ENCODE data around the gene BAMBI. TPM values are rescaled to one million over a fixed set of nuclear protein-coding genes. Genes with fewer than 3 reads are reported as not detected.
A peak's percentile ranks its signal among the peaks of the same experiment; 100 is the strongest.

Gene BAMBI
- total and polyA plus RNA-seq, 7 donors: 0.44 to 2.9 (median 0.99) TPM

- 57 to 62% (median 61%) methylated on average over 6 of the region's 6 CpGs for WGBS, 3 donors
Measured at GRCh38 chr10:28664369-28664740, 13.0 kb upstream of the BAMBI start.

GRCh38 chr10:28666751-28667467 is 10.4 kb upstream of the BAMBI start:
- Histone ChIP-seq H3K36me3 (ENCODE audit: insufficient read depth in 1 of 2, low read depth in 1 of 2) (no peaks in the 10 kb centered on the region), H3K27me3 (ENCODE audit: insufficient read depth in 3 of 3, low read length in 2 of 3) (peaks cover 2 to 44% (median 5%) of the 10 kb centered on the region in 3 donors)
- intact Hi-C loops (cut with DNase I): no loop called here

More at GRCh38 chr10:28664369-28664740, 13.0 kb upstream of the BAMBI start:
- ATAC-seq (no peak), DNase-seq (no peak)
- Histone ChIP-seq H3K27me3 (ENCODE audit: insufficient read depth in 3 of 3, low read length in 2 of 3) (peaks cover 2 to 28% (median 3%) of the 10 kb centered on the region in 3 donors), H3K9me3 (no peaks in the 10 kb centered on the region), H3K4me1 (peaks cover 9% of the 10 kb centered on the region), H3K36me3 (ENCODE audit: insufficient read depth in 1 of 2, low read depth in 1 of 2) (no peaks in the 10 kb centered on the region), H3K4me3 (no peak overlapping the region), H3K27ac (no peak overlapping the region)
- intact Hi-C loops (cut with DNase I): loop anchor here (1.0 to 5.0 kb wide), 4 partner anchors 326 to 640 kb away; no protein-coding TSS in a partner anchor
- no peak for TF ChIP-seq CTCF (IDR thresholded peaks at IDR 0.05)

GRCh38 chr10:28668363-28669226 is 8.7 kb upstream of the BAMBI start:
- WGBS, 3 donors: 1 to 2% (median 1%) methylated on average over 43 to 59 of the region's 59 CpGs
- Histone ChIP-seq H3K4me1 (peaks cover 8% of the 10 kb centered on the region), H3K9me3 (no peaks in the 10 kb centered on the region), H3K27me3 (ENCODE audit: insufficient read depth in 3 of 3, low read length in 2 of 3) (peaks cover 2 to 52% (median 5%) of the 10 kb centered on the region in 3 donors), H3K4me3 (peak overlapping the region; percentile 61), H3K27ac (no peak overlapping the region), H3K36me3 (ENCODE audit: insufficient read depth in 1 of 2, low read depth in 1 of 2) (no peaks in the 10 kb centered on the region)
- peak; percentile 51 to 70 for DNase-seq
- no peak for TF ChIP-seq CTCF (IDR thresholded peaks at IDR 0.05)
- intact Hi-C loops (cut with DNase I): no loop called here
- peak; percentile 49 to 93 (median 78) for ATAC-seq

More at GRCh38 chr10:28666751-28667467, 10.4 kb upstream of the BAMBI start:
- no peaks in the 10 kb centered on the region for H3K9me3 ChIP-seq
- no peak overlapping the region for H3K4me3 ChIP-seq
- DNase-seq (no peak), ATAC-seq (no peak)
- peaks cover 9% of the 10 kb centered on the region for H3K4me1 ChIP-seq
- TF ChIP-seq CTCF (IDR thresholded peaks at IDR 0.05): no peak
- WGBS, 3 donors: 83 to 91% (median 87%) methylated on average over 12 of the region's 12 CpGs
- no peak overlapping the region for H3K27ac ChIP-seq

- Histone ChIP-seq H3K27me3 (ENCODE audit: insufficient read depth in 3 of 3, low read length in 2 of 3) (peaks cover 2 to 52% (median 5%) of the 10 kb centered on the region in 3 donors), H3K4me3 (peak overlapping the region; percentile 61), H3K4me1 (peaks cover 5% of the 10 kb centered on the region), H3K9me3 (no peaks in the 10 kb centered on the region), H3K27ac (no peak overlapping the region), H3K36me3 (ENCODE audit: insufficient read depth in 1 of 2, low read depth in 1 of 2) (no peaks in the 10 kb centered on the region)
- intact Hi-C loops (cut with DNase I): no loop called here
- no peak for ATAC-seq
- 30 to 38% (median 35%) methylated on average over 21 of the region's 21 CpGs for WGBS, 3 donors
- TF ChIP-seq CTCF (IDR thresholded peaks at IDR 0.05): no peak
- no peak for DNase-seq
Measured at GRCh38 chr10:28669227-28670173, 7.8 kb upstream of the BAMBI start.
